ENCODE results near the gene GKN1.

The GKN1 gene

DNA sequence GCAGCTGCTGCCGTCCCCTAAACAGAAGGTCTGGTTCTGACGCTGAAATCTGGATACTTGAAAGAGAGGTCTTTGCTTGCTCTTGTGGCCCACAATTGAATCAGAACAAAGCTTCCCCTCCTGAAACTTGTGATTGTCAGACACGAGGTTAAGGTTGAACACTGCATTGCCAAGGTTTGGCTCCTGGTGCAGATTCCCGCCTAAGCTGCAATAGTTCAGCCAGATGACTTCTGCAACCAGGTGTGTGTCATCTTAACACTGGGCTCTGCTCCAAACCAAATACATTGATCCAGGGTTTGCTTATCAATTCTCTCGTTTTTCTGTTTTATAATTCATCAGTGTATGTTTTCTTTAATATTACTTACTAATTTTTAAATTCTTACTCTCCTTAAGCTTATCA lies 14.6 kb downstream of the GKN1 start:
- Histone ChIP-seq H3K9me3 (ENCODE audit: low read length) (no peaks in the 10 kb centered on the region), H3K27me3 (ENCODE audit: control insufficient read depth in 1 of 2, insufficient read depth in 2 of 2, low read length in 2 of 2) (no peaks in the 10 kb centered on the region), H3K4me1 (ENCODE audit: insufficient read depth, low read length) (no peaks in the 10 kb centered on the region), H3K9ac (ENCODE audit: low read length) (no peak overlapping the region), H3K4me3 (ENCODE audit: low read depth in 1 of 2, low read length in 2 of 2) (no peak overlapping the region), H3K27ac (ENCODE audit: low read depth, low read length) (no peak overlapping the region), H3K36me3 (ENCODE audit: insufficient read depth, low read length) (no peaks in the 10 kb centered on the region)

DNA sequence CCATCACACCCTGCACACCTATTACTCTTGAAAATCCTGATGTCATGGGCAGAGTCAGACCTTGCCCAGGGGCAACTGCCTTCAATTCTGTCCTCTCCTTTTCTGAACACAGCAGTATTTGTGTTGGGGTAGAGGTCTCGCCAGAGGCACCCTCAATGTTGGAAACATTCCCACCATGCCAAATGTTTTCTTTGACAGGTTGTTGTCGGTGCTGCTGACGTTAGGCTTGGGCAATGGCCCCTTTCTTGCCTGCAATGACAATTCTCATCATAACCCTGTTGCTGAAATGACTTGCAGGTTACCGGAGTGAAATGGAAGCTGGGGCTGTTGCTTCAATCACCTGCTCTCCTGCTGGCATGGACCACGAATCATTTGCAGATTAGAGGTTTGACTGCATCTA lies 17.9 kb downstream of the GKN1 start:
- no peaks in the 10 kb centered on the region for H3K9me3 ChIP-seq (ENCODE audit: low read length)
- no peak overlapping the region for H3K9ac ChIP-seq (ENCODE audit: low read length)
- H3K4me3 ChIP-seq (ENCODE audit: low read depth in 1 of 2, low read length in 2 of 2) = no peak overlapping the region
- no peaks in the 10 kb centered on the region for H3K27me3 ChIP-seq (ENCODE audit: control insufficient read depth in 1 of 2, insufficient read depth in 2 of 2, low read length in 2 of 2)
- no peak overlapping the region for H3K27ac ChIP-seq (ENCODE audit: low read depth, low read length)
- H3K36me3 ChIP-seq (ENCODE audit: insufficient read depth, low read length) = no peaks in the 10 kb centered on the region
- no peaks in the 10 kb centered on the region for H3K4me1 ChIP-seq (ENCODE audit: insufficient read depth, low read length)

DNA sequence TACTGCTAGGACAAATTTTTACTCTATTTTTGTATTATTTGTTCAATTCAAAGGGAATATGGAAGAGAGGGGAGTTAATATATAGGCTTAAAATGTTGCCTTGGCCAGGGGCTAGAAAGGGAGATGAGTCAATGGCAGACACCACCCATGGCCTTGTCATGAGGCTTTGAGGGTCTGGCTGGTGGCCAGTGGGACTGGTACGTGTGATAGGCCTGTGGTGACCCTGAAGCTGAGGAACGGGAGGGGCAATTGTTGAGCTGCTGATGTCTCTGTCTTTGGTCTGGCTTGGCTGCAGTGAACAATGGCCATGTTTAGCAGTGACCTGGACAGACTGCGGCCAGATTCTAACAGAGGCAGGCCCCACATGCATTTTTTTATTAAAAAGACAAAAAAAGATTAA lies 18.5 kb downstream of the GKN1 start:
- Histone ChIP-seq H3K36me3 (ENCODE audit: insufficient read depth, low read length) (no peaks in the 10 kb centered on the region), H3K4me3 (ENCODE audit: low read depth in 1 of 2, low read length in 2 of 2) (no peak overlapping the region), H3K9me3 (ENCODE audit: low read length) (no peaks in the 10 kb centered on the region), H3K4me1 (ENCODE audit: insufficient read depth, low read length) (no peaks in the 10 kb centered on the region), H3K9ac (ENCODE audit: low read length) (no peak overlapping the region), H3K27ac (ENCODE audit: low read depth, low read length) (no peak overlapping the region), H3K27me3 (ENCODE audit: control insufficient read depth in 1 of 2, insufficient read depth in 2 of 2, low read length in 2 of 2) (no peaks in the 10 kb centered on the region)

DNA sequence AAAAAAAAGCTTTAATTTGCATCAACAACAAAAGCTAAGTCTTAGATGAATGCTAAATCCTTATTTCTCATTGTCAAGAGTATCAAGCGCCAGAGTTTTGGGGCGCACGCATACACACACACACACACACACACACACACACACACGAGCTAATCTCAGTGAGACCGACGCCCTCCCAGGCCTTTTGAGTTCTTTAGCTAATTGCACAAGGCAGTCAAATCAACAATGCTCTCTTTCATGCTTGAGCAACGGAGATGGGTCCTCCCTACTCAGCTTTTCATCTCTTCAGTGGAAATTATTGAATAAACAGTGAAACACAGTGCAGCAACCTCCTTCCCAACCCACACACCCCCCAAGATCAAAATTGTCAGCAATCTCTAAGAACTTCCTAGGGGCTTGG lies 19.2 kb downstream of the GKN1 start:
- H3K9ac ChIP-seq (ENCODE audit: low read length) = no peak overlapping the region
- no peaks in the 10 kb centered on the region for H3K27me3 ChIP-seq (ENCODE audit: control insufficient read depth in 1 of 2, insufficient read depth in 2 of 2, low read length in 2 of 2)
- no peaks in the 10 kb centered on the region for H3K36me3 ChIP-seq (ENCODE audit: insufficient read depth, low read length)
- H3K27ac ChIP-seq (ENCODE audit: low read depth, low read length) = no peak overlapping the region
- no peaks in the 10 kb centered on the region for H3K9me3 ChIP-seq (ENCODE audit: low read length)
- H3K4me1 ChIP-seq (ENCODE audit: insufficient read depth, low read length) = no peaks in the 10 kb centered on the region
- no peak overlapping the region for H3K4me3 ChIP-seq (ENCODE audit: low read depth in 1 of 2, low read length in 2 of 2)

DNA sequence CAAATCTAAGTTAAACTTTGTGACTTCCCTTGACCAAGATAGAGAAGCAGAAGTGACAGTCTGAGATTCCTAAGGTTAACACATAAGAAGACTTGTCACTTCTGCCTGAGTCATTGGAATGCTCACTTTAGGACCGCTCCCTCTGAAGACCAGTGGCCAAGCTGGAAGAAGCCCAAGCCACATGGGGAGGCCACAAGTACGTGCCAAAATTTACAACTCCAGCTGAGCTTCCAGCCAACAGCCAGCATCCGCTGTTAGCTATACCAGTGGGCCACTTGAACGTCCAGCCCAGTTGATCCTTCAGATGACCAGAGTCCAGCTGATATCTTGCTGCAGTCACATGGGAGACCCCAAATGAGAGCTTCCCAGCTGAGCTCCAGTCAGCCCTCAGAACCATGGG lies 20.4 kb downstream of the GKN1 start:
- Histone ChIP-seq H3K4me1 (ENCODE audit: insufficient read depth, low read length) (no peaks in the 10 kb centered on the region), H3K36me3 (ENCODE audit: insufficient read depth, low read length) (no peaks in the 10 kb centered on the region), H3K9ac (ENCODE audit: low read length) (no peak overlapping the region), H3K27me3 (ENCODE audit: control insufficient read depth in 1 of 2, insufficient read depth in 2 of 2, low read length in 2 of 2) (no peaks in the 10 kb centered on the region), H3K4me3 (ENCODE audit: low read depth in 1 of 2, low read length in 2 of 2) (no peak overlapping the region), H3K27ac (ENCODE audit: low read depth, low read length) (no peak overlapping the region), H3K9me3 (ENCODE audit: low read length) (no peaks in the 10 kb centered on the region)

DNA sequence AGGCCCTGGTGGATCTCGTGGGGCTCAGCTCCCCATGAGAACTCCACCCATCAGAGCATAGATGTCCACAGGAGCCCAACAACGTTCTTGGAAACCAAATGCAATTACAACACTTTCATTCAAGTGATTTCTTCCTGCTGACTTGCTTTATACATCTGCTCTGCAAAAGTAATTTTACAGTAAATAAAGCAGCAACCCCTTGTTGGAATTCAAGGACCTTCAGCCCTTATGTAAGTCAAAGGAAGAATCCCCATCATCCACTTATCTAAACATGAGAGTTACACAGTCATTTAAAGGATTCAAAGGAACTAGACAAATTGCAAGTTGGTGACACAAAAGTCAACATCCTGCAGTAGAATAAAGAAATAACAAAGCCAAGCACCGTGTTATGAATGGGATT lies 21.5 kb downstream of the GKN1 start:
- Histone ChIP-seq H3K36me3 (ENCODE audit: insufficient read depth, low read length) (no peaks in the 10 kb centered on the region), H3K27me3 (ENCODE audit: control insufficient read depth in 1 of 2, insufficient read depth in 2 of 2, low read length in 2 of 2) (no peaks in the 10 kb centered on the region)

DNA sequence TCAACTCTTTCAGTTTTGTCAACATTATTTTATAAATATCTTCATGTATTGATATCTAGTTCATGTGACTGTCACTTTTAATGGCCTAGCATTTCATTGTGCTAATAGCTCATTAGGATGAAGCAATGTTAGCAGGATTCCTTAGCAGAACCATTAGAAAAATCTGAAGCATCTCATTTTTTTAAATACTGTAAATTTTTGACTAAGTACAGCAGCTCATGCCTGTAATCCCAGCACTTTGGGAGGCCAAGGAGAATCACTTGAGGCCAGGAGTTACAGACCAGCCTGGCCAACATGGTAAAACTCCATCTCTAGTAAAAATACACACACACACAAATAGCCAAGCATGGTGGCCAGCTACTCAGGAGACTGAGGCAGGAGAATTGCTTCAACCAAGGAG lies 23.0 kb downstream of the GKN1 start:
- Histone ChIP-seq H3K9ac (ENCODE audit: low read length) (no peak overlapping the region), H3K27ac (ENCODE audit: low read depth, low read length) (no peak overlapping the region), H3K27me3 (ENCODE audit: control insufficient read depth in 1 of 2, insufficient read depth in 2 of 2, low read length in 2 of 2) (no peaks in the 10 kb centered on the region)

More for the DNA sequence above, 21.5 kb downstream of the GKN1 start:
- H3K9me3 ChIP-seq (ENCODE audit: low read length) = no peaks in the 10 kb centered on the region
- no peaks in the 10 kb centered on the region for H3K4me1 ChIP-seq (ENCODE audit: insufficient read depth, low read length)
- H3K4me3 ChIP-seq (ENCODE audit: low read depth in 1 of 2, low read length in 2 of 2) = no peak overlapping the region
- H3K9ac ChIP-seq (ENCODE audit: low read length) = no peak overlapping the region
- H3K27ac ChIP-seq (ENCODE audit: low read depth, low read length) = no peak overlapping the region

DNA sequence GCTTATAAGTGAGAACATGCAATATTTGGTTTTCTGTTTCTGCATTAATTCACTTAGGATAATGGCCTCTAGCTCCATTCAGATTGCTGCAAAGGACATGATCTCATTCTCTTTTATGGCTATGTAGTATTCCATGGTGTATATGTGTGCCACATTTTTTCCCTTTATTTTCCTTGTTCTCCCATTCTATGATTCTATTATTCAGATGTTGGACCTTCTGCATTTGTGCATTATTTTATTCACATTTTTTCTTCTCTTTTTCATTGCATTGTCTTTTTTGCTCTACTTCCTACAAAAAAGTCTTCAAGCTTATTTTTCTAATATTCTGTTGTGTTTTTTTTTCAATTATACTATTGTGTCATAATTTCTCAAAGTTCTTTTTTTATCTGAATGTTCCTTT lies 27.4 kb downstream of the GKN1 start:
- Histone ChIP-seq H3K27ac (ENCODE audit: low read depth, low read length) (no peak overlapping the region), H3K4me3 (ENCODE audit: low read depth in 1 of 2, low read length in 2 of 2) (no peak overlapping the region), H3K9me3 (ENCODE audit: low read length) (no peaks in the 10 kb centered on the region), H3K9ac (ENCODE audit: low read length) (no peak overlapping the region), H3K27me3 (ENCODE audit: control insufficient read depth in 1 of 2, insufficient read depth in 2 of 2, low read length in 2 of 2) (no peaks in the 10 kb centered on the region), H3K36me3 (ENCODE audit: insufficient read depth, low read length) (no peaks in the 10 kb centered on the region), H3K4me1 (ENCODE audit: insufficient read depth, low read length) (no peaks in the 10 kb centered on the region)

More for the DNA sequence above, 23.0 kb downstream of the GKN1 start:
- no peak overlapping the region for H3K4me3 ChIP-seq (ENCODE audit: low read depth in 1 of 2, low read length in 2 of 2)
- no peaks in the 10 kb centered on the region for H3K9me3 ChIP-seq (ENCODE audit: low read length)
- no peaks in the 10 kb centered on the region for H3K36me3 ChIP-seq (ENCODE audit: insufficient read depth, low read length)
- H3K4me1 ChIP-seq (ENCODE audit: insufficient read depth, low read length) = no peaks in the 10 kb centered on the region

DNA sequence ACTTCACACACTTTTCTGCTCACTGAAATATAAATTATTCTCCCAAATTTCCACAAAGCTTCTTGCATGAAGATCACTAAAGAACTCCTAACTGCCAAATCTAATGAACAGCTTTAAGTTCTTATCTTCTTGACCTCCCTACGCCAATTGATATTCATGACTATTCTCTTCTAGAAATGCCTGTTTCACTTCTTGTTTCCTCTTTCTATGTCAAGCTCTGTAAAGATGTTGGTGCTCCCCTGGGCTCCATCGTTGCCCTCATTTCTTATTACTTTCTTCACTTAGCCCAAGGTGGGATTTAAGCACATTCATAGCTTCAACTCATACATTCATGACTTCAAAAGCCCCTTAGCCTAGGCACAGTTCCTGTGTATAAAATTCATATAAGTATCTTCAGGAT lies 29.3 kb downstream of the GKN1 start:
- Histone ChIP-seq H3K4me3 (ENCODE audit: low read depth in 1 of 2, low read length in 2 of 2) (no peak overlapping the region), H3K4me1 (ENCODE audit: insufficient read depth, low read length) (no peaks in the 10 kb centered on the region), H3K9me3 (ENCODE audit: low read length) (no peaks in the 10 kb centered on the region), H3K27ac (ENCODE audit: low read depth, low read length) (no peak overlapping the region), H3K9ac (ENCODE audit: low read length) (no peak overlapping the region), H3K27me3 (ENCODE audit: control insufficient read depth in 1 of 2, insufficient read depth in 2 of 2, low read length in 2 of 2) (no peaks in the 10 kb centered on the region), H3K36me3 (ENCODE audit: insufficient read depth, low read length) (no peaks in the 10 kb centered on the region)

DNA sequence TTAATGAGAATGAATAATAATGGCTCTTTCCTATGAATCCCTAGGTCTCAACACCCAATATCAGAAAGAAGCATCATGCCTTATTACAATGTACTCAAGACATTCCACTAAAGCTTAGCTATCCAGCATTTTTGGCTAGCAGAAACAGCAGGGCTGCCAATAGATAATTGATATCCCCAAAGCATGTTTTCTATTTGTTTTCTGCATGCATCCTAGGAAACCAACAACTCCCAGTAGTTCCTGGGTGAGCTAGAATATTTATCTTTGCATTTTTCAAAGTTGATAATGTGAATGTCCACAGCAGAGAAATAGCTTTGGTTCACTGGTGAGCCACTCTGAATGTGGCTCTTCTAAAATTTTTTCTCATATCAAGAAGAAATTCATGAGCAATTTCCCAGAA lies 32.7 kb downstream of the GKN1 start:
- Histone ChIP-seq H3K9ac (ENCODE audit: low read length) (no peak overlapping the region), H3K27ac (ENCODE audit: low read depth, low read length) (no peak overlapping the region), H3K9me3 (ENCODE audit: low read length) (no peaks in the 10 kb centered on the region), H3K27me3 (ENCODE audit: control insufficient read depth in 1 of 2, insufficient read depth in 2 of 2, low read length in 2 of 2) (no peaks in the 10 kb centered on the region), H3K36me3 (ENCODE audit: insufficient read depth, low read length) (no peaks in the 10 kb centered on the region), H3K4me1 (ENCODE audit: insufficient read depth, low read length) (no peaks in the 10 kb centered on the region), H3K4me3 (ENCODE audit: low read depth in 1 of 2, low read length in 2 of 2) (no peak overlapping the region)

DNA sequence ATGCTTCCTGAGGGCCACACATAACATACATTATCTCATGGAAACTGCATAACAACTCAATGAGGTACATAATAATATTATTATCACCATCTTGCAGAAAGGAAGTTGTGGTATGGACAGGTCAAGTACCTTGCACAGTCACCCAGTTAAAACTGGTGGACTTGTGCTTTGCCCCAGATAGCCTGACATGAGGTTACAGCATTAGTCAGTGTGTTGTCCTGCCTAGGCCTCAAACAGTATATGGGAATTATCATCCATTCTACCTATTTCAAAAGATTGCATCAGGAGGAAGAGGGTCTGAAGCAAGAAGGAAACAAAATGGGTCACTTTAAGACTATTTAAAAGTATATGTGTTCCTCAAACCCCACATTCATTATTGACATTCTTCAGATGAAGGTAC lies 33.2 kb downstream of the GKN1 start:
- H3K9me3 ChIP-seq (ENCODE audit: low read length) = no peaks in the 10 kb centered on the region
- no peaks in the 10 kb centered on the region for H3K36me3 ChIP-seq (ENCODE audit: insufficient read depth, low read length)
- peaks cover 4% of the 10 kb centered on the region for H3K4me1 ChIP-seq (ENCODE audit: insufficient read depth, low read length)
- H3K9ac ChIP-seq (ENCODE audit: low read length) = no peak overlapping the region
- no peak overlapping the region for H3K27ac ChIP-seq (ENCODE audit: low read depth, low read length)
- no peak overlapping the region for H3K4me3 ChIP-seq (ENCODE audit: low read depth in 1 of 2, low read length in 2 of 2)
- H3K27me3 ChIP-seq (ENCODE audit: control insufficient read depth in 1 of 2, insufficient read depth in 2 of 2, low read length in 2 of 2) = no peaks in the 10 kb centered on the region

DNA sequence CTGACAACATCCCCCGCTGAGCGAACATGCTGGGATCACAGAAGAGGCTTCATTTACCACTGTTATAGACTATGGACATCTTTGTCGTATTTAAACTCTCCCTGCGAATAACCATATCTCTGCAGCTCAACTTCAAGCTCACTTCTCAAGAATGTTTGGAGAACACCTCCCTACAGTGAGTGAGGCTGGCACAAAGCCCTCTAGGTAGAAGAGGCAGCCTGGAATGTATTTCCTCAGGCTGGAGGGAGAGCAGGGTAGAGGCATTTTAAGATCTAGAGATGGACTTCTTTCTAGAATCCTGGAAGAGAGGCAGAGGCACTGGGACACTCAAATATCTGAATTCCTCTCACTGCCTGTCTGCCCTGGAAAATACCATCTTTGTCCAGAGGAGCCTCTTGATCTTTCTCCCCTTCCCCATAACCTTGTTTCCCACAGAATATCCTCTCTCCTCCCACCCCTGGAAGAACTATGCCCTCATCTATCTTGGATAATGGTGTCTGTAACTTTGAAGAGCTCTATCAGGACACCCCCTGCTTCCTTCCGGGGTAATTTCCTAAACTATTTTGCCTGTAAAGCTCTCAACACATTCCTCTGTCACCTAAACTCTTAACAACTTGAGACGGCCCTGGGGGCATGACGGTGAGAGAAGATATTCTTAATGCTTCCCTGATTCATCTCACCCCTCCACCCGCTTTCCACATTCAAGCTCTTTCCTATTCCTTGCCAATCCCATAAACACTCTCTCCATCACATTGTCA lies 36.2 kb downstream of the GKN1 start:
- no peaks in the 10 kb centered on the region for H3K9me3 ChIP-seq (ENCODE audit: low read length)
- H3K4me3 ChIP-seq (ENCODE audit: low read depth in 1 of 2, low read length in 2 of 2) = no peak overlapping the region
- H3K27ac ChIP-seq (ENCODE audit: low read depth, low read length) = no peak overlapping the region
- H3K4me1 ChIP-seq (ENCODE audit: insufficient read depth, low read length) = peaks cover 5% of the 10 kb centered on the region
- no peak overlapping the region for H3K9ac ChIP-seq (ENCODE audit: low read length)
- no peaks in the 10 kb centered on the region for H3K27me3 ChIP-seq (ENCODE audit: control insufficient read depth in 1 of 2, insufficient read depth in 2 of 2, low read length in 2 of 2)
- H3K36me3 ChIP-seq (ENCODE audit: insufficient read depth, low read length) = no peaks in the 10 kb centered on the region
